GM19467 (cell line): ENCODE results near the gene SLC22A5.
"Not testable (repeated sequence)": the region's sequence is repeated elsewhere in the genome, so short reads cannot be mapped to it uniquely, and the experiment has no call there.

Experiments
- ATAC-seq: cut with Tn5 transposase; IDR thresholded peaks from one replicate; pipeline ENCODE4 v1.9.1; 2021; ENCODE audit warnings: mild to moderate bottlenecking, moderate library complexity; ENCODE audit not compliant: unreplicated experiment

The SLC22A5 gene

GRCh38 chr5:132386644-132387286, 17.3 kb downstream of the SLC22A5 start:
- ATAC-seq, result peak; percentile 79

GRCh38 chr5:132387640-132388117, 18.2 kb downstream of the SLC22A5 start:
- ATAC-seq, result no peak

GRCh38 chr5:132388244-132389050, 18.9 kb downstream of the SLC22A5 start:
- no peak for ATAC-seq

- ATAC-seq, result no peak
Measured at GRCh38 chr5:132389051-132389331, 19.5 kb downstream of the SLC22A5 start.

- ATAC-seq, result no peak
Measured at GRCh38 chr5:132389585-132390286, 20.2 kb downstream of the SLC22A5 start.

GRCh38 chr5:132391247-132391646, 21.7 kb downstream of the SLC22A5 start:
- no peak for ATAC-seq

GRCh38 chr5:132391870-132392269, 22.4 kb downstream of the SLC22A5 start:
- no peak for ATAC-seq

GRCh38 chr5:132392411-132392810, 22.9 kb downstream of the SLC22A5 start:
- ATAC-seq, result no peak

- no peak for ATAC-seq
Measured at GRCh38 chr5:132392978-132393825, 23.7 kb downstream of the SLC22A5 start.

- ATAC-seq, result peak; percentile 64
Measured at GRCh38 chr5:132394667-132395259, 25.3 kb downstream of the SLC22A5 start.

- no peak for ATAC-seq
Measured at GRCh38 chr5:132396589-132397031, 27.1 kb downstream of the SLC22A5 start.

GRCh38 chr5:132397224-132397623, 27.7 kb downstream of the SLC22A5 start:
- ATAC-seq, result no peak

GRCh38 chr5:132397936-132398675, 28.6 kb downstream of the SLC22A5 start:
- not testable (repeated sequence) for ATAC-seq

GRCh38 chr5:132404041-132404440, 34.5 kb downstream of the SLC22A5 start:
- ATAC-seq, result not testable (repeated sequence)

- no peak for ATAC-seq
Measured at GRCh38 chr5:132405646-132406045, 36.1 kb downstream of the SLC22A5 start.

GRCh38 chr5:132406144-132406783, 36.8 kb downstream of the SLC22A5 start:
- ATAC-seq, result no peak

- ATAC-seq, result no peak
Measured at GRCh38 chr5:132407970-132408369, 38.5 kb downstream of the SLC22A5 start.

GRCh38 chr5:132408456-132408855, 38.9 kb downstream of the SLC22A5 start:
- no peak for ATAC-seq

- ATAC-seq, result no peak
Measured at GRCh38 chr5:132408965-132409364, 39.5 kb downstream of the SLC22A5 start.
